ENCODE results near the gene RGN.
"Not testable (repeated sequence)": the region's sequence is repeated elsewhere in the genome, so short reads cannot be mapped to it uniquely, and the experiment has no call there.

RGN gene
- 0 reads per million in 2 donors for total RNA-seq

GRCh38 chrX:47078129-47079043 is at the start of gene RGN:
TSS of gene RGN (plus strand) at chrX:47078443. CDS start at chrX:47081145, 2,702 bp downstream.
- no peak for DNase-seq

- no peak for DNase-seq
These were observed 47.9 kb upstream of the RGN start for GRCh38 chrX:47030339-47030738.

GRCh38 chrX:47047989-47048388 is 30.3 kb upstream of the RGN start:
- DNase-seq, result no peak

- no peak for DNase-seq
These were observed 18.9 kb upstream of the RGN start for GRCh38 chrX:47059142-47059874.

GRCh38 chrX:47060708-47061107 is 17.5 kb upstream of the RGN start:
- DNase-seq, result no peak

- no peak for DNase-seq
These were observed 16.9 kb upstream of the RGN start for GRCh38 chrX:47061238-47061919.

GRCh38 chrX:47063179-47063578 is 15.1 kb upstream of the RGN start:
- no peak for DNase-seq

- DNase-seq, result no peak
These were observed 10.0 kb upstream of the RGN start for GRCh38 chrX:47068214-47068613.

GRCh38 chrX:47068720-47069119 is 9.5 kb upstream of the RGN start:
- no peak for DNase-seq

- no peak for DNase-seq
These were observed 2.1 kb downstream of the RGN start for GRCh38 chrX:47080215-47080914.

- DNase-seq, result no peak
These were observed 2.6 kb downstream of the RGN start for GRCh38 chrX:47080915-47081236.

- DNase-seq, result no peak
These were observed 13.0 kb downstream of the RGN start for GRCh38 chrX:47091149-47091775.

- no peak for DNase-seq
These were observed 15.0 kb downstream of the RGN start for GRCh38 chrX:47093248-47093647.

GRCh38 chrX:47093860-47094259 is 15.6 kb downstream of the RGN start:
- DNase-seq, result no peak

GRCh38 chrX:47097018-47097417 is 18.8 kb downstream of the RGN start:
- DNase-seq, result no peak

GRCh38 chrX:47098338-47099094 is 20.3 kb downstream of the RGN start:
- no peak for DNase-seq

- no peak for DNase-seq
These were observed 23.0 kb downstream of the RGN start for GRCh38 chrX:47101206-47101605.

GRCh38 chrX:47110936-47111615 is 32.8 kb downstream of the RGN start:
- DNase-seq, result not testable (repeated sequence)

GRCh38 chrX:47112316-47112954 is 34.2 kb downstream of the RGN start:
- DNase-seq, result no peak

GRCh38 chrX:47116551-47117110 is 38.4 kb downstream of the RGN start:
- DNase-seq, result not testable (repeated sequence)
